Suppressor macrophage (primary cell): ENCODE results near the gene EEF1AKMT3.
"Not testable (repeated sequence)": the region's sequence is repeated elsewhere in the genome, so short reads cannot be mapped to it uniquely, and the experiment has no call there.

ENCODE experiments used
- DNase-seq, 4 experiments: peaks; one replicate each; pipeline ENCODE4 v3.0.0-alpha.2; 2020 to 2022

The EEF1AKMT3 gene

DNA sequence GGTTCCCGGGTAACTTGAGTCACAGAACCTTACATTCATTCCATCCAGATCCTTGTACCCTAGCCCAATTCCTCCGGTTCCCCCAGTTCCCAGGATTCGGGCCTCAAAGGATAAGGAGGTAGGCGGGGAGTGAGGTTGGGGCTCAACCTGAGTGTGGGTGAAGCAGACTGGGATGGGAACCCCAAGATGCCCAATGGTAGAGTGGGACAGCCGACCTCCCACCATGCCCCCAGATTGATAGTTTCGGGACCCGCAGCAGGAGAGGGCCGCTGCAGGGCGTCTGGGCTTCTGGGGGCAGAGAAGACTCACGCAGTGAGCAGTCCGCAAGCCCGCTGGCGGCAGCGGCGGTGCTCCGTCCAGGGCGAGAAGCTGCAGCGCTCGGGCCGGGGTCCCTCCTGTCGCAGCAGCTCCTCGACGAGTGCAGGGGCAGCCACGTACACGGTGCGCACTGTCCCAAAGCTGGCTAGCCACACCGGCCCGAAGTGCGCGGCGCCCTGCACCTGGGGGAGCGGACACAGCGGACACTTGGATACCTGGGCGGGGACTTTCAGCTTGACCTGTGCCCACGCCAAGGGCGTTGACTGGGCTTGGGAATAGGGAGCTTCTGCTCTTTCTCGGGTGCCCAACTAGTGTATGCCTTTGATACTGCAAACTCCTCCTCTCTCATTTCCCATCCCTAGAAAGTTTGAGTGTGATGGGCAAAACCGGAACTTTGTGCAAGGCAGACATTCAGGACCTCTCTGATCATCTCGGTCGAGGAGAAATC, 6.5 kb upstream of the EEF1AKMT3 start:
- DNase-seq = peak in 3 of 4 experiments; percentile 38 to 45 (median 39)

DNA sequence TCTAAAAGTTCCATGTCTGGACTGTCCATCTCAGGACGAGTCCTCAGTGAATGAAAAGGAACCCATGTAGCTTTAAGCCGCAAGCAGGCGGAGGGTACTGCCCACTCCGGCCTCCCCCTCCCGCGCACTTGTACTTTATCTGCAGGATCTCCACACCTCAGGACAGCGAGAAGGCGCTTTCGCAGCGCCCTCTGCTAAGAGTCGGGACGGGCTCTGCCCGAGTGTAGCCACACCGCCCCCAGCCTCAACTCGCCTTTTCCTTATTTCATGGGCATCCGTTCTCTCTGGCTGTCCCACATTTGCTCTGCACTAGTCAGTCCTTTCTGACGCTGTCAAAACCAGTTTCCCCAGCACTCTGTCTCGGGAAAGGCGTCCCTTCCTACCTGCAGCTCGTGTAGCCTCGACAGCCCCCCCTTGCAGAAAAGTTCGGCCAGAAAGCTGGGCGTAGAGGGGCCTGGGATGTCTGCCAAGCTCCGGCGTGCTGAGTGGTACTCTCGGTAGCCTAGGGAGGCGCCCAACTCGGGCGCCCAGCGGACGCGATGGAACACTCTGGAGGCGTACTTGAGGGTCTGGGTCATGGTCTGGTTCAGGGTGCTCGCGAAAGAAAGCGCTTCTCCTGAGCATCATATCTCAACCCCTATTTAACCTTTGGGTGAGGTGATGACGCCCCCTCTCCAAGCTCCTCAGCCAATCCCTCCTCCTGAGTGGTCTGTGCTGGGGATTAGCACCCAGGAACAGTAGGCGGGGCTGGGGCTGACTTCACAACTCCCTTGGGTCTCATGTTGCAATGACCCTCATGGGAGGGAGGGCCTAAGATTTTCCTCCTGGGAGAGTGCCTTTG, 5.7 kb upstream of the EEF1AKMT3 start, which contains the start of gene CYP27B1:
TSS of gene CYP27B1 (minus strand) at position 615 of the 841 bp plus-strand sequence. CDS start at position 578, 37 bp downstream.
- peak in 3 of 4 experiments; percentile 54 to 67 (median 55) for DNase-seq

DNA sequence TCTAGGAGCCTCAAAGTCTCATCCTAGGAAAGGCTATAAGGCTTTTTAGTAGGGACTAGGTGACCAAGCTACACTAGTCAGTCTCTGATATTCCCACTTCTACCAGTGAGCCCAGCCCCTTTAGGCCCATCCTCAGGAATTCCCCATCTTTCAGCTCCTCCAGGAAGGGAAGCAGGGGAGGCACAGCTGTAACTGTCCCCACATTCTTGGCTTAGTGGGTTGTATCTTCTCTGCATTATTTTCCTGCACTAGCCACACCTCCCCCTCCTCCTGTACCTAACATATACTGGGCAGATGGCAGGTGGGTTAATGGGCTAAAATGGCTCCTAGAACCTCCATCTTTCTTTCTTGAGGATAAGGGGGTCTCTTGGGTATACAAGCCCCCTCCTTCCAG, 5.1 kb upstream of the EEF1AKMT3 start:
- DNase-seq = no peak

DNA sequence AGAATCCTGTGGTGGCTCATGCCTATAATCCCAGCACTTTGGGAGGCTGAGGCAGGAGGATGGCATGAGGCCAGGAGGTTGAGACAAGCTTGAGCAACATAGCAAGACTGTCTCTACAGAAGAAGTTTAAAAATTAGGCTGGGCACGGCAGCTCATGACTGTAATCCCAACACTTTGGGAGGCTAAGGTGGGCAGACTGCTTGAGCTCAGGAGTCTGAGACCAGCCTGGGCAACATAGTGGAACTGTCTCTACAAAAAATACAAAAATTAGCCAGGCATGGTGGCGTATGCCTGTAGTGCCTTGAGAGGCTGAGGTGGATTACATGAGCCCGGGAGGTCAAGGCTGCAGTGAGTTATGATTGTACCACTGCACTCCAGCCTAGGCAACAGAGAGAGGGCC, 4.5 kb upstream of the EEF1AKMT3 start:
- no peak for DNase-seq

DNA sequence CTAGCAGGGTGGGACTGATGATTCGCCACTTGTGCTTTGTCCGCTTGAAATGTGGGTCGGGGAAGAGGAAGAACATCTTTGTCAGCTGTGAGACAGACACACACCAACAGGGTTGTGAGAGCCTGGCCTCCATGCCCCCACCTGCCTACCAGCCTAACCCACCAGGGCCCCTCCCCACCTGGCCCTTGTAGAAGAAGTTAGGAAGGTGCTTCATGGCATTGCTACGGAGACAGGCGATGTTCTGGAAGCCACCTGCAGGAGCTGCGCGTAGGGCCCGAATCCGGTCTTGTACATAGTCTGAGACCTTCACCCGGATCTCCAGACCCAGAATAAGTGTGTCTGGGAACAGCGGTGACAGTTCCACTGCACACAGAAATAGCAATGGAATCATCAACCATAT, 2.8 kb upstream of the EEF1AKMT3 start:
- no peak for DNase-seq

DNA sequence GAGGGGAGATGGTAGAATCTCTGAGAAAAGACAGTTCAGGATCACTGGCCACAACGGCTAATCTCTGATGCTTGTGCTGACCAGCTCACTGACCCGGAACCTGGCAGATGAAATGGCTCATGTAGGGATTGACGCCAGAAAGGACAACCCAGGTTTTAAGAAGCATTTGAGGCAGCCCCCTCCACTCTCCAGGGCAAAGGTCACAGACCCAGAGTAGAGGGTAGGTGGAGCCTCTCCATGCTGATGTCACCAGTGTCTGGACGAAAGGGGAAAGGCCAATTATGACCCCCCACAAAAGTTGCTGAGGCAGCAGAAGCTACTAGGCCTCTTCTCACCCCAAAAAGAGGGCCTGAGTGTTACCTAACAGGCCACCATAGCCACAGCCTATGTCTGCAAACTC, 1.7 kb upstream of the EEF1AKMT3 start:
- DNase-seq = peak in 2 of 4 experiments; percentile 47 to 49

DNA sequence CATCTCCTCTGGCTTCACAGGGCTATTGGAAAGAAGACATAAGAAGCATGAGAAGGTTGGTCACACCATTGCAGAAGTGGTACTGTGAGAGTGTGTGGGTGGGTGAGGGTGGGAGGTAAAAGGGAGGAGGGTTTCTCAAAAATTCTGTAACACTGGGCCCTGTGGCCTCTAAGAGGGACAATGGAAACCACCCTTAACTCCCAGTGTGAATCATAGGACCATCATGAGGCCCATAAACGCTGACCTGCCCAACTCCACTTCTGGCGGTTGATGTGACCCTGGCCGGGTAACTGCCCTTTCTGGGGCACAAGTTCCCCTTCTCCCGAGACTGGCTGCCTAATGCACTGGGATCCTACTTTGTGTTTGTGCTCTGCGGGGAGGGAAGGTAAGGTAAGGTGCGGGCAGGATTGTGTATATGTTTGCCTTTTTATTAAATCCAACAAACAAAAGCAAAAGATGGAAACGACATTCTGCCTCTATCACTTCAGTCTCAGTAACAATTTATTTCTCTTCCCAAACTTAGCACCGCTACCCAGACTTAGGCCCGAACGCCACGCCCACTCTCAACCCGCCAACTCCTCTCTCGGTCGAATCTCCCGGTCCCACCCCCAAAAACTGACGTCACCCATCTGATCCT, 1.1 kb upstream of the EEF1AKMT3 start:
- DNase-seq = peak; percentile 91 to 96 (median 94)

DNA sequence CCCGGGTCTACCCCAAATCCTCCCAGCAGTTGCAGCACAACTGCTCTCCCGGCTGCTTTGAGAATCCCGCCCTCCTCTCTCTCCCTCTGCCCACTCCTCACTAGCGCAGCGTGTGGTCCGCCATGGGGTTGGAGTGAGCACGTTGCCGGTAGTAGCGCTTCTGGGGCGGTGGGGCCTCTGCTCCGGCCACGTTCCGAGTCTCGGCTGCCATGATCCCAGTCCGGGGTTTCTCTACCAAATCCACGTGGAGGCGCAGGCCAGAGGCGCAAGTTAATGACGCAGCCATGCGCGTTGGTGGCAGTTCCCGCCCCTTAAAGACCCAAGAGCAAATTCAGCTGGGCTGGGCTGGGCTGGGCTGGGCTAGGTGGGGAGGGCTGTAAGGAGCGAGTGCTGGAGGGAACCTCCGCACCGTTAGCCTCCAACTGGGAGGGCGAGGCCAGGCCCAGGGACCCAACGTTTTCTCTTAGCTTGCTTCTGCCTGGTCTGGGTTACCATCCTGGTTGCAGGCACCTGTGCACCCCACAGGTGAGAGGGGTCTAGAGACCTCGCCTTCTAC, 463 bp upstream of the EEF1AKMT3 start, which contains the start of gene METTL1:
TSS of gene METTL1 (minus strand) at position 233 of the 556 bp plus-strand sequence. CDS start at position 211, 22 bp downstream.
- DNase-seq = peak; percentile 96 to 97 (median 96)

DNA sequence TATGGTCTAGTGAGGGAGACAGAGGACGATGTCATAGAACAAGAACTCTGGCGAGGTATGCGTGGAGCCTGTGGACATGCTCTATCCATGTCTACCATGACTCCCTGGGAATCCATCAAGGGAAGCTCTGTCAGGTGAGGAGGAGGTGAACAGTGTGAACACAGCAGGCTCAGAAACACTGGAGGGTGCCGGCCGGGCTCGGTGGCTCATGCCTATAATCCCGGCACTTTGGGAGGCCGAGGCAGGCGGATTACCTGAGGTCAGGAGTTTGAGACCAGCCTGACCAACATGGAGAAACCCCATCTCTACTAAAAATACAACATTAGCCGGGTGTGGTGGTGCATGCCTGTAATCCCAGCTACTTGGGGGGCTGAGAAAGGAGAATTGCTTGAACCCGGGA, 2.2 kb downstream of the EEF1AKMT3 start:
- DNase-seq = not testable (repeated sequence)

DNA sequence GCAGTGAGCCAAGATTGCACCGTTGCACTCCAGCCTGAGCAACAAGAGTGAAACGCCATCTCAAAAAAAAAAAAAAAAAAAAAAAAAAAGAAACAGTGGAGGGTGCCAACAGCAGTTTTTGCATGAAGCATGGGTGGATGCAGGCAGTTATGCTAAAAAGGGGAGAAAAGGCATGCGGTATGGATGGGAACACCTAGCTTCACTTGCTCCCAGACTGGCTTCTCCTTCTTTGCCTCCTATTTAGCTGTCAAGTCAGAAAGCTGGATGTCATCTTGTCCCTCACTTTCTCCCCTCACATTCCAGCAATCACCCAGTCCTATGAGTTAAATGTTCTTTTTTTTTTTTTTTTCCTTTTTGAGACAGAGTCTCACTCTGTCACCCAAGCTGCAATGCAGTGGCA, 2.6 kb downstream of the EEF1AKMT3 start:
- DNase-seq = no peak

DNA sequence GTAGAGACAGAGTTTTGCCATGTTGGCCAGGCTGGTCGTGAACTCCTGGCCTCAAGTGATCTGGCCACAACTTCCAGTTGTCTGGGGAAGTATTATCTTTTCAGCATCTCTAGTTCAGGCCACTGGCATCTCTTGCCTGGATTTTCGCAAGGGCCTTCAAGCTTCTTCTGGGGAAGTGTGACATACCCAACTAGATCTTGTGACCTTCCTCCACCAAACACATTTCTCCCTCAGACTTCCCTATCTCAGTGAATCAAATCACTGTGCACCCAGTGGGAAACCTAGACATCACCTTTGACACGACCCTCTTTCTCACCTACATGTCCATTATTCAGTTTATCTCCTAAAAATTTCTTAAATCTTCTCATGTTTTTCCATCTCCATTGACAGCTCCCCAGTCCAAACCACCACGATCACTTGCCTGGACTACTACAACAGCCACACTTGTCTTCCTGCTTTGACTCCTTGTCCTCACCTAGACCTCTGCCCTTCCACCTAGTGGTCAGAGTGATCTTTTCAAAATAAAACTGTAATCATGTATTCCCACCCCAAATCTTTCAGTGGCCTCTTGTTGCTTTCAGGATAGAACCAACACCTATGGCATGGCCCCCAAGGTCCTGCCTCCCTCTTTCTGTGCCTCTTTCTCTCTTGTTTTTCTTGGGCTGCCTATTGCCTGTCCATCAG, 3.3 kb downstream of the EEF1AKMT3 start:
- peak; percentile 63 to 87 (median 80) for DNase-seq

DNA sequence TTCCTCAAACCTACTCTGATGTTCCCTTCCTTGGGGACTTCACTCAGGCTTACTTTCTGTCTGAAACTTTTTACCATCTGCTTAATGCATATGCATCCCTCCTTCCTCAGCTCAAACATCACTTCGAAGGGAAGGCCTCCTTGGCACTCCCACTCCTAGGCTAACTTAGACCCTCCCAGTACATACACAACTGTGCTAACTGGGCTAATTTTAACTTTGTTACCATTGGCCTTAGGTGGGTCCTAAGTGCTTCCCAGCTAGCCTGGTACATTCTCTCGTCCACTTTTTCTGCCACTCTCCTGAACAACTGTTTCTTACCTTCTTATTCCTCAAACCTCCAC, 3.8 kb downstream of the EEF1AKMT3 start:
- DNase-seq = no peak

DNA sequence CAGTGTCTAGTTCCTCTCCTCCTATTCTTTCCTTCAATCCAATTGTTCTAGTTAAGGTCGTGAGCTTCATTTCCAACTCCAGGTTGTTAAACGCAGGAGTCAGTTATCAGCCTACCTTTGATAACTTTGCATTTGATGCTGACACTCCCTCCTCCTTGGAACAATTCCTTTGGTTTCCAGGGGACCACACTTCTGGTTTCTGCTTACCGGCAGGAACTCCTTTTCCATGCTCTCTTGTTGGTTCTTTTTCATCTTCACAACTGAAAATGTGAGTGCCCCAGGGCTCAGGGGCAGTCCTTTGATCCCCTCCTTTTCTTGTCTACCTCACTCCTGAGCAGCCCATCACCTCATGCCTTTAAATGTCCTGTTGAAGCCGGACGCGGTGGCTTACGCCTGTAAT, 5.0 kb downstream of the EEF1AKMT3 start:
- DNase-seq = no peak

DNA sequence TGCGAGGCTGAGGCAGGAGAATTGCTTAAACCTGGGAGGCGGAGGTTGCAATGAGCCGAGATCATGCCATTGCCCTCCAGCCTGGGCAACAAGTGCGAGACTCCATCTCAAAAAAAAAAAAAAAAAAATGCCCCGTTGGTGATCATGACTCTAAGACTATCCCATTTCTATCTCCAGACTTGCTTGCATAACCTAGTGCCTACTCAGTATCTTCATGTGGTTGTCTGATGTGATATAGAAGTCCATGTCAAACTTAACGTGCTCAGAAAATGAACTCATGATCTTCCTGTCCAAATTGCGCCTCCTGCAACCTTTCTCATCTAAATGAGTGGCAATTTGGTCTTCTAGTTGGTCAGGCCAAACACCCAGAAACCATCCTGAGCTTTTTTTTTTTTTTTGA, 5.5 kb downstream of the EEF1AKMT3 start:
- no peak for DNase-seq

DNA sequence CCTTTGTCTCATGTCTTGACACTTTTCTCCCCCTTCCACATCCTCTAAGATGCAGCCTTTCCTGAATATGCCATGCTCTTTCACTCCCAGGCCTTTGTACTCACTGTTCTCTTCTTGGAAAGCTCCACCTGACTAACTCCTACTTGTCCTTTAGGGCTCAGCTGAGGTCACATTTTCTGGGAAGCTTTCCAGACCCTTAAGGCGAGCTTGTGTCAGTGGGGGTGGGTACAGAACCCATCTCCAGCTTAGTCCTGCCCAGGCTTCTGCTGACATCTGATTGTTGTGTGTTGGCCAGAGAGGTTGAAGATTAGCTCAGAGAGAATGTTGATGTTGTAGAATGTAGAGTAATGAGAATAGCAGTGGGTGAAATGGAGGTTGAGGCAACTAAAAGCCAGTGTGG, 7.3 kb downstream of the EEF1AKMT3 start:
- DNase-seq = no peak

DNA sequence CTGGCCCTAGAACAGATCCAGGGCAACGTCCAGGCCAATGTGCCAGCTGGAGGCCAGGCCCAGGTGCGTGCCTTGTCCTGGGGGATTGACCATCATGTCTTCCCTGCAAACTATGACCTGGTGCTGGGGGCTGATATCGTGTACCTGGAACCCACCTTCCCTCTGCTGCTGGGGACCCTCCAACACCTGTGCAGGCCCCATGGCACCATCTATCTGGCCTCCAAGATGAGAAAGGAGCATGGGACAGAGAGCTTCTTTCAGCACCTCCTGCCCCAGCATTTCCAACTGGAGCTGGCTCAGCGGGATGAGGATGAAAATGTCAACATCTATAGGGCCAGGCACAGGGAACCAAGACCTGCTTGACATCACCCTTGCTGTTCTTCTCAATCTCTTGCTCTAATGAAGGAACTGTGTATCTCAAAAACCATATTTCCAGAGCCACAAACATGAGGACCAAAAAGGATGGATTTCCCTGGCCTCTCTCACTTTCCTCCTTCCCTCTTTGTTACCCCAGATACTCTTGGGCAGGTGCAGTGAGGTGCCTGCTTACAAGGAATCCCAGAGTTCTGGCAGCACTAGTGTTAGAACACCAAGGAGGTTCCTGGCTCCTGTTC, 8.0 kb downstream of the EEF1AKMT3 start:
- DNase-seq = no peak

DNA sequence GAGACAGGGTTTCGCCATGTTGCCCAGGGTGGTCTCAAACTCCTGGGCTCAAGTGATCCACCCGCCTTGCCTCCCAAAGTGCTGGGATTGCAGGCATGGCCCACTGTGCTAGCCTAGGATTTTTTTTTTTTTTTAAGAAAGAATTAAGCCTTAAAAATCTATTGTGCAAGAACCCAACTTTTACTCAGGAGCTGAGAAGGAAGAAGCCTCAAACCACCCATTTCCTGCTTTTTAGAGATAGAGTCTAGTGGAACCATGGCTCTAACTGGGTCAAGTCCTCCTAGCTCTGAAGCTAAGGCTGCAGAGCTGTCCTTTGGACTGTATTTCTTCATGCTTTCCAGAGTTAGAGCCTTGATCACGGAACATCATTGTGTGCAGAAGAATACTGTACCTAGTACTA, 8.8 kb downstream of the EEF1AKMT3 start:
- DNase-seq = peak in 3 of 4 experiments; percentile 51 to 78 (median 66)

DNA sequence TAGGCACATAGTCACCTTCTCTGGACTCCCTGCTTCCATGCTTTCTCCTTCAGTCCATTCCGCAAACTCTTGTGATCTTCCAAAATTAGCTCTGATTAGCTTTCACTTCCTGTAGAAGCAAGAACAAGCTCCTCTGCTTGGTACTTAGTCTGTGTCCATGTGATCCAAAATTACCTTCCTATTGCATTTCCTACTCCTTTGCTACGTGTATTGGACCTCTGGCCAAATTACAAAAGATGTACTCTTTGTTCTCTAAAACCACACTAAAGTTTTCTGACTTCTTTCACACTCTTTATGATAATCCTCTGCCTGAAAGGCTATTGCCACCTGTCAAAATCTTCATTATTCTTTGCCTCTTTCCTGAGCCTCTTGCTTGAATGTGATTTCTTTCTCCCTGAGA, 9.4 kb downstream of the EEF1AKMT3 start:
- peak in 2 of 4 experiments; percentile 17 to 36 for DNase-seq

DNA sequence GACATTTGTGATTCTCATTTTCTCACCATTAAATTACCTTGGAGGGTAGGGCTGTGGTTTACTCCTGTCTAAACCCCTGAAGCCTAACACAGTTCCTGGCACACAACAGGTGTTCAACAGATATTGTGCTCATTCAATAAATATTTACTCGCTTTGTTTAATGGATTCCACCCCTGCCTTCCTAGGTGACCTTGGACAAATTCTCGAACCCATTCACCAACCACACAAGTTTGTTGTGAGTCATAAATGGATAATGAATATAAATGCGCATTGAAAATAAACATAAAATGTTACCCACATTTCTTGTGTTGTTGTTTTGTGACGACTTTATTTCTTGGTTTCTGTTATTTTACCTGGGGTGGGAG, 9.8 kb downstream of the EEF1AKMT3 start:
- no peak for DNase-seq

DNA sequence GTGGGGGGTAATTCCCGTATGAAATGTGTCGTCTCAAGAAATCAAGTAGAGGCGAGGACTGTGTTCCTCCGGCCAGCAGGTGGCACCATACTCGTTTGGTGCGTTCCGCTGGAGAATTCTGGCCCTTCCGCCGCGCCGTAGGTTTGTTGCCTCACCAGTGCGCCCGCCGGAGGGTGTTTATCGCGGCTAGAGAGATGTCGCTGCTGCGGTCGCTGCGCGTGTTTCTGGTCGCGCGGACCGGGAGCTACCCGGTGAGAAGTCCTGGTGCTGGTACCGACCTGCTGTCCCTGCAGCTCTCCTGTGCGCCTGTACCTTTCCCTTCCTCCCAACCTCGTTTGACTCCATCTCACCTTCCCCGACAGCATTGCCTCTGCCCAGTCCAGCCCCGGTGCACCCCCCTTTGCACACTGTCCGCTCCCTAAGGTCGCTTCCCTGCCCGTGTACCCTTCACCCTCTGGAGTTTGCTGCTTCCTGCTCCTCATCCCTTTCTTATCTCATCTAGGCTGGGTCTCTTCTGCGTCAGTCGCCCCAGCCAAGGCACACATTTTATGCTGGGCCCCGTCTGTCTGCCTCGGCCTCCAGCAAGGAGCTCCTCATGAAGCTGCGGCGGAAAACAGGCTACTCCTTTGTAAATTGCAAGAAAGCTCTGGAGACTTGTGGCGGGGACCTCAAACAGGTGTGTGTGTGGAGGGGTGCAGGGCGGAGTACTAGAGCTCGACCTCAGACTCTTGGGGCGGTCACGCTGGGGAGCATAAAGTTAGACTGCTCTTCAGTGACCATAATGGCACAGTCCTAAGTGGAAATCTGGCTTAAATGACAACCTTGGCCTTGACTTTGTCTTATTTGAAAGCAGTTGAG, 10.4 kb downstream of the EEF1AKMT3 start, which contains the start of gene TSFM:
TSS of gene TSFM (plus strand) at position 180 of the 858 bp plus-strand sequence. CDS start at position 195, 15 bp downstream.
- DNase-seq = peak; percentile 97 to 99 (median 98)

DNA sequence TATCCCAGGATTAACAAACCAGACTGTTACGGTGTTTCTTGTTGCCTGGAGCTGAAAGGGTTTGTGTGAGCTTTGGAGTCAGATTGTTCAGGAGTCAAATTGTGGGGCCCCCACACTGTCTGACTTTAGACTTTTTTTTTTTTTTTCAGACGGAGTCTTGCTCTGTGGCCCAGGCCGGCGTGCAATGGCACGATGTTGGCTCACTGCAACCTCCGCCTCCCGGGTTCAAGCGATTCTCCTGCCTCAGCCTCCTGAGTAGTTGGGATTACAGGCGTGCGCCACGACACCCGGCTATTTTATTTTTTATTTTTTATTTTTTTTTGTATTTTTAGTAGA, 11.0 kb downstream of the EEF1AKMT3 start:
- no peak for DNase-seq
